ENCODE data around the gene TRAP1. TPM values are rescaled to one million over a fixed set of nuclear protein-coding genes. Genes with fewer than 3 reads are reported as not detected.

Gene TRAP1
- polyA plus RNA-seq, 2 of the 4 experiments (the other 2 are of a cell fraction) = 103 to 198 TPM

DNA sequence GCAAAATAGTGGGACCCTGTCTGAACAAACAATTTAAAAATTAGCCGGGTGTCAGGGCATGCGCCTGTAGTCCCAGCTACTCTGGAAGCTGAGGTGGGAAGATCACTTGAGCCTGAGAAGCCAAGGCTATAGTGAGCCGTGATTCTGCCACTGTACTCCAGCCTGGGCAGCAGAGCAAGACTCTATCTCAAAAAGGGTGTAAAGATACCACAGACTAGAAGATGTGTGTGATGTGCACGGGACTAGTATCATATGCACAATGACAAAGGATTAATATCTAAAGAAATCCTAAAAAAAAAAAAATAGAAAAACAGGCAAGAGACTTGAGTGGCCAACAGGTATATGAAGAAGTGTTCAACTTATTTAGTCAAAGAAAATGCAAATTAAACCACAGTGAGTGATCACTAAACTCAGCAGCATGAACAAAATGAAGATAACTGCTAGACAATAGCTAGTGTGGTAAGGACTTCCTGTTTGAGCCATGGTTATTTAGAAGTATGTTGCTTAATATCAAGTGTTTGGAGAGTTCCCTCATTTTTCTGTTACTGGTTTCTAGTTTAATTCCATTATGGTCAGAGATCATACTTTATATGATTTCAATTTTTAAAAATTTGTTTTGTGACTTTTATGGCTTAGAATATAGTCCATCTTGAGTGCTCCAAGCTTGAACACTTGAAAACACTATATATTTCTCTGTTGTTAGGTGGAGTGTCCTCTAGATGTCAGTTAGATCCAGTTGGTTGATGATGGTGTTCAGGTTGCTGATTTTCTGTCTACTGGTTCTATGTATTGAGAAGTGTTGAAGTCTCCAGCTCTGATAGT, 91.2 kb downstream of the TRAP1 start (continued):
- TF ChIP-seq, protein P1, sequence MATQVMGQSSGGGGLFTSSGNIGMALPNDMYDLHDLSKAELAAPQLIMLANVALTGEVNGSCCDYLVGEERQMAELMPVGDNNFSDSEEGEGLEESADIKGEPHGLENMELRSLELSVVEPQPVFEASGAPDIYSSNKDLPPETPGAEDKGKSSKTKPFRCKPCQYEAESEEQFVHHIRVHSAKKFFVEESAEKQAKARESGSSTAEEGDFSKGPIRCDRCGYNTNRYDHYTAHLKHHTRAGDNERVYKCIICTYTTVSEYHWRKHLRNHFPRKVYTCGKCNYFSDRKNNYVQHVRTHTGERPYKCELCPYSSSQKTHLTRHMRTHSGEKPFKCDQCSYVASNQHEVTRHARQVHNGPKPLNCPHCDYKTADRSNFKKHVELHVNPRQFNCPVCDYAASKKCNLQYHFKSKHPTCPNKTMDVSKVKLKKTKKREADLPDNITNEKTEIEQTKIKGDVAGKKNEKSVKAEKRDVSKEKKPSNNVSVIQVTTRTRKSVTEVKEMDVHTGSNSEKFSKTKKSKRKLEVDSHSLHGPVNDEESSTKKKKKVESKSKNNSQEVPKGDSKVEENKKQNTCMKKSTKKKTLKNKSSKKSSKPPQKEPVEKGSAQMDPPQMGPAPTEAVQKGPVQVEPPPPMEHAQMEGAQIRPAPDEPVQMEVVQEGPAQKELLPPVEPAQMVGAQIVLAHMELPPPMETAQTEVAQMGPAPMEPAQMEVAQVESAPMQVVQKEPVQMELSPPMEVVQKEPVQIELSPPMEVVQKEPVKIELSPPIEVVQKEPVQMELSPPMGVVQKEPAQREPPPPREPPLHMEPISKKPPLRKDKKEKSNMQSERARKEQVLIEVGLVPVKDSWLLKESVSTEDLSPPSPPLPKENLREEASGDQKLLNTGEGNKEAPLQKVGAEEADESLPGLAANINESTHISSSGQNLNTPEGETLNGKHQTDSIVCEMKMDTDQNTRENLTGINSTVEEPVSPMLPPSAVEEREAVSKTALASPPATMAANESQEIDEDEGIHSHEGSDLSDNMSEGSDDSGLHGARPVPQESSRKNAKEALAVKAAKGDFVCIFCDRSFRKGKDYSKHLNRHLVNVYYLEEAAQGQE (IDR thresholded peaks at IDR 0.05) = no peak
- TF ChIP-seq EP300 (IDR thresholded peaks at IDR 0.05) = no peak
- TF ChIP-seq ZSCAN20 (CRISPR knock-in tag; IDR thresholded peaks at IDR 0.05) = no peak
- no peak for TF ChIP-seq ZFP36 (IDR thresholded peaks at IDR 0.05; ENCODE audit: borderline replicate concordance, partially characterized antibody)
- no peak for TF ChIP-seq HOXB13 (CRISPR knock-in tag; IDR thresholded peaks at IDR 0.05; ENCODE audit: low read depth)

GRCh38 chr16:3625331-3625730, 92.0 kb downstream of the TRAP1 start:
- DNase-seq (ENCODE audit: low read depth in 1 of 2, low spot score in 1 of 2) (no peak), ATAC-seq (no peak), FAIRE-seq (no peak)
- H3K27ac ChIP-seq = no peak overlapping the region
- no peak overlapping the region for H3K4me3 ChIP-seq
- ChIA-PET POLR2A (no interaction called here), CTCF (no interaction called here)
- WGBS (ENCODE audit: missing lambda C conversion rate) = 76% methylated on average over 5 of the region's 5 CpGs
- no peak overlapping the region for H3K4me2 ChIP-seq
- H3K4me1 ChIP-seq = no peaks in the 10 kb centered on the region
- TF ChIP-seq ZNF302 (CRISPR knock-in tag; IDR thresholded peaks at IDR 0.05) = no peak
- TF ChIP-seq, protein P2, sequence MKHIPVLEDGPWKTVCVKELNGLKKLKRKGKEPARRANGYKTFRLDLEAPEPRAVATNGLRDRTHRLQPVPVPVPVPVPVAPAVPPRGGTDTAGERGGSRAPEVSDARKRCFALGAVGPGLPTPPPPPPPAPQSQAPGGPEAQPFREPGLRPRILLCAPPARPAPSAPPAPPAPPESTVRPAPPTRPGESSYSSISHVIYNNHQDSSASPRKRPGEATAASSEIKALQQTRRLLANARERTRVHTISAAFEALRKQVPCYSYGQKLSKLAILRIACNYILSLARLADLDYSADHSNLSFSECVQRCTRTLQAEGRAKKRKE (CRISPR knock-in tag; IDR thresholded peaks at IDR 0.05; ENCODE audit: low read depth) = no peak
- TF ChIP-seq, protein P3, sequence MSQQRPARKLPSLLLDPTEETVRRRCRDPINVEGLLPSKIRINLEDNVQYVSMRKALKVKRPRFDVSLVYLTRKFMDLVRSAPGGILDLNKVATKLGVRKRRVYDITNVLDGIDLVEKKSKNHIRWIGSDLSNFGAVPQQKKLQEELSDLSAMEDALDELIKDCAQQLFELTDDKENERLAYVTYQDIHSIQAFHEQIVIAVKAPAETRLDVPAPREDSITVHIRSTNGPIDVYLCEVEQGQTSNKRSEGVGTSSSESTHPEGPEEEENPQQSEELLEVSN (IDR thresholded peaks at IDR 0.05; ENCODE audit: borderline replicate concordance, low read depth) = no peak
- TF ChIP-seq BCL3 (IDR thresholded peaks at IDR 0.05) = no peak
- no peak for TF ChIP-seq MAFK (IDR thresholded peaks at IDR 0.05; ENCODE audit: partially characterized antibody)
- TF ChIP-seq, protein P1 (IDR thresholded peaks at IDR 0.05) = no peak
- no peak for TF ChIP-seq MAX (IDR thresholded peaks at IDR 0.05)
- TF ChIP-seq HEYL (CRISPR knock-in tag; IDR thresholded peaks at IDR 0.05) = no peak
- TF ChIP-seq CBX2 (IDR thresholded peaks at IDR 0.05; ENCODE audit: borderline replicate concordance, low read depth) = no peak
- TF ChIP-seq JUN (IDR thresholded peaks at IDR 0.05) = no peak
- no peak for TF ChIP-seq EHMT2 (IDR thresholded peaks at IDR 0.05; ENCODE audit: low read depth)
- no peak for TF ChIP-seq JUNB (IDR thresholded peaks at IDR 0.05)
- TF ChIP-seq EP300 (IDR thresholded peaks at IDR 0.05) = no peak
- TF ChIP-seq HOXB5 (CRISPR knock-in tag; IDR thresholded peaks at IDR 0.05) = no peak
- TF ChIP-seq RAD21 (conservative IDR thresholded peaks at IDR 0.05 in 1 of 2, IDR thresholded peaks at IDR 0.05 in 1 of 2) = no peak
- no peak for TF ChIP-seq NR3C1 (IDR thresholded peaks at IDR 0.05)
- TF ChIP-seq ZFP36 (IDR thresholded peaks at IDR 0.05; ENCODE audit: borderline replicate concordance, partially characterized antibody) = no peak
- no peak for TF ChIP-seq CBX8 (IDR thresholded peaks at IDR 0.05)
- no peak for TF ChIP-seq POLR2A (IDR thresholded peaks at IDR 0.05; ENCODE audit: low read length)
- no peak for TF ChIP-seq NFE2L2 (conservative IDR thresholded peaks at IDR 0.05; ENCODE audit: low read length)
- no peaks in the 10 kb centered on the region for H3K9me3 ChIP-seq

All from A549 (cell line).